HepG2 (cell line): ENCODE data around the gene KLF11. TPM values are rescaled to one million over a fixed set of nuclear protein-coding genes. Genes with fewer than 3 reads are reported as not detected.

Experiments used
- AKAP8 ChIP-seq: sonication (generic); formaldehyde crosslinking; IDR thresholded peaks from 2 replicates; pipeline ENCODE4 v1.5.1; 2020; ENCODE audit warnings: mild to moderate bottlenecking, missing genetic modification reagents
- BCL6 ChIP-seq: IDR thresholded peaks from 2 replicates; pipeline ENCODE4 v1.6.1; 2016; ENCODE audit warnings: missing genetic modification reagents, missing compliant biosample characterization
- FOSL2 ChIP-seq: sonication (generic); formaldehyde crosslinking; IDR thresholded peaks from 2 replicates; pipeline ENCODE4 v1.4.0; 2020; ENCODE audit warnings: missing genetic modification reagents
- GZF1 ChIP-seq: sonication (generic); formaldehyde crosslinking; IDR thresholded peaks from 2 replicates; pipeline ENCODE4 v1.5.1; 2020; ENCODE audit warnings: mild to moderate bottlenecking, missing genetic modification reagents
- HNF1B ChIP-seq: sonication (generic); formaldehyde crosslinking; IDR thresholded peaks from 2 replicates; pipeline ENCODE4 v1.5.1; 2020; ENCODE audit warnings: mild to moderate bottlenecking, moderate library complexity, missing genetic modification reagents
- PLRG1 ChIP-seq: fragments of 450-650 bp; conservative IDR thresholded peaks from 2 replicates; pipeline ENCODE4 v1.6.1; 2016
- SIN3A ChIP-seq: IDR thresholded peaks from 2 replicates; pipeline ENCODE4 v1.6.1; 2011; ENCODE audit warnings: low read depth, mild to moderate bottlenecking, control low read depth, low read length, borderline replicate concordance
- SMAD3 ChIP-seq: sonication (generic); formaldehyde crosslinking; IDR thresholded peaks from 2 replicates; pipeline ENCODE4 v1.4.0; 2020; ENCODE audit warnings: missing genetic modification reagents
- SMARCE1 ChIP-seq: fragments of 450-650 bp; IDR thresholded peaks from 2 replicates; pipeline ENCODE4 v1.6.1; 2017; ENCODE audit warnings: borderline replicate concordance
- SRSF4 ChIP-seq: fragments of 200-400 bp; formaldehyde crosslinking; IDR thresholded peaks from one replicate; pipeline ENCODE4 v1.6.1; 2018; ENCODE audit warnings: mild to moderate bottlenecking, low read depth, low read length, moderate library complexity; ENCODE audit not compliant: poor library complexity, severe bottlenecking
- TERF1 ChIP-seq: sonication (generic); formaldehyde crosslinking; IDR thresholded peaks from 2 replicates; pipeline ENCODE4 v1.8.0; 2022; ENCODE audit warnings: mild to moderate bottlenecking, missing genetic modification reagents, moderate library complexity
- ZBTB1 ChIP-seq: sonication (generic); formaldehyde crosslinking; IDR thresholded peaks from 2 replicates; pipeline ENCODE4 v1.4.0; 2020; ENCODE audit warnings: missing genetic modification reagents, borderline replicate concordance
- ZFP36 ChIP-seq: fragments of 150-350 bp; IDR thresholded peaks from 2 replicates; pipeline ENCODE4 v1.6.1; 2018; ENCODE audit warnings: borderline replicate concordance, low read length, low read depth; ENCODE audit not compliant: partially characterized antibody
- ZNF207 ChIP-seq: fragments of 450-650 bp; IDR thresholded peaks from 2 replicates; pipeline ENCODE4 v1.6.1; 2016; ENCODE audit warnings: antibody characterized with exemption, borderline replicate concordance
- ZNF263 ChIP-seq: sonication (generic); formaldehyde crosslinking; IDR thresholded peaks from 2 replicates; pipeline ENCODE4 v1.4.0; 2020; ENCODE audit warnings: missing genetic modification reagents
- ZNF318 ChIP-seq: sonication (generic); formaldehyde crosslinking; IDR thresholded peaks from 2 replicates; pipeline ENCODE4 v1.4.0; 2020; ENCODE audit warnings: mild to moderate bottlenecking, missing genetic modification reagents
- ZNF383 ChIP-seq: sonication (generic); formaldehyde crosslinking; IDR thresholded peaks from 2 replicates; pipeline ENCODE4 v1.4.0; 2020; ENCODE audit warnings: missing genetic modification reagents, mild to moderate bottlenecking, borderline replicate concordance
- ZNF546 ChIP-seq: sonication (generic); formaldehyde crosslinking; conservative IDR thresholded peaks from 2 replicates; pipeline ENCODE4 v1.8.1; 2023; ENCODE audit warnings: mild to moderate bottlenecking, missing genetic modification reagents
- ZNF576 ChIP-seq: sonication (generic); formaldehyde crosslinking; IDR thresholded peaks from 2 replicates; pipeline ENCODE4 v1.4.0; 2020; ENCODE audit warnings: mild to moderate bottlenecking, missing genetic modification reagents
- ZNF75D ChIP-seq: sonication (generic); formaldehyde crosslinking; IDR thresholded peaks from 2 replicates; pipeline ENCODE4 v1.8.1; 2023; ENCODE audit warnings: missing genetic modification reagents, mild to moderate bottlenecking, borderline replicate concordance
- ZNF841 ChIP-seq: sonication (generic); formaldehyde crosslinking; IDR thresholded peaks from 2 replicates; pipeline ENCODE4 v1.8.1; 2023; ENCODE audit warnings: missing genetic modification reagents, borderline replicate concordance
- polyA plus RNA-seq, 8 experiments: library from polyadenylated mRNA; depleted of rRNA in 3 of 8; stranded (reverse) in 7 of 8; unstranded in 1 of 8; fragments of >200 nt; fragmentation: Illumina TruSeq in 4 of 8; extraction: Trizol in 4 of 8; gene quantifications; 2 replicates each; pipeline versions ENCODE4 v1.2.1 to v1.2.3, GENCODE V29; 2011 to 2016; ENCODE audit warnings: low read depth in 4 of 8, missing spikeins in 1 of 8, mixed read lengths in 1 of 8; ENCODE audit not compliant: insufficient read depth in 1 of 8
- total RNA-seq, 5 experiments: library from RNA; depleted of rRNA; stranded (reverse); fragments of >200 nt; fragmentation: Illumina TruSeq; extraction: Trizol; gene quantifications; 2 replicates each; pipeline ENCODE4 v1.2.3, GENCODE V29; 2016; ENCODE audit warnings: low read depth in 1 of 5

Gene KLF11
- total and polyA plus RNA-seq, 2 of the 13 experiments (the other 11 are each of a cell fraction or from before 2014, with no cell fraction given) = 2.5 to 11.8 TPM

- no peak for TF ChIP-seq ZNF263
- no peak for TF ChIP-seq ZNF546
- no peak for TF ChIP-seq ZNF576 (CRISPR knock-in tag)
- no peak for TF ChIP-seq FOSL2 (CRISPR knock-in tag)
- no peak for TF ChIP-seq ZFP36
- no peak for TF ChIP-seq ZBTB1 (CRISPR knock-in tag)
- TF ChIP-seq SMARCE1 = no peak
- no peak for TF ChIP-seq GZF1 (CRISPR knock-in tag)
- TF ChIP-seq PLRG1 = no peak
- no peak for TF ChIP-seq SMAD3 (CRISPR knock-in tag)
- no peak for TF ChIP-seq ZNF841 (CRISPR knock-in tag)
- TF ChIP-seq ZNF75D (CRISPR knock-in tag) = no peak
- no peak for TF ChIP-seq ZNF383 (CRISPR knock-in tag)
- TF ChIP-seq SIN3A = no peak
- TF ChIP-seq HNF1B = peak; percentile 16; the same call in 1 of the 2 replicates
- no peak for TF ChIP-seq SRSF4
- peak; percentile 55; the same call in 1 of the 2 replicates for TF ChIP-seq ZNF318 (CRISPR knock-in tag)
- TF ChIP-seq TERF1 (CRISPR knock-in tag) = no peak
- no peak for TF ChIP-seq BCL6
- TF ChIP-seq ZNF207 = no peak
- no peak for TF ChIP-seq AKAP8 (CRISPR knock-in tag)
Observed at GRCh38 chr2:10030311-10030736, 13.0 kb upstream of the KLF11 start (continued).
